H9 (cell line): ENCODE data around the gene CFAP157. TPM values are rescaled to one million over a fixed set of nuclear protein-coding genes. Genes with fewer than 3 reads are reported as not detected.

ENCODE experiments used
- DNase-seq: peaks from one replicate; pipeline ENCODE4 v3.0.0-alpha.2; 2017
- H2AFZ ChIP-seq: one replicate; pipeline ENCODE4 v1.6.1; 2013; ENCODE audit warnings: mild to moderate bottlenecking, low read length, control low read depth, moderate library complexity
- H2AK5ac ChIP-seq: 2 replicates; pipeline ENCODE4 v1.6.1; 2013; ENCODE audit warnings: low read length, control low read depth, mixed read lengths; ENCODE audit not compliant: insufficient read length
- H2BK120ac ChIP-seq: one replicate; pipeline ENCODE4 v1.6.1; 2013; ENCODE audit warnings: low read depth, mild to moderate bottlenecking, low read length, control low read depth, inconsistent platforms; ENCODE audit not compliant: poor library complexity, severe bottlenecking
- H2BK12ac ChIP-seq: 2 replicates; pipeline ENCODE4 v1.6.1; 2013; ENCODE audit warnings: low read length, control low read depth, mixed read lengths, low read depth; ENCODE audit not compliant: insufficient read length
- H2BK15ac ChIP-seq: 2 replicates; pipeline ENCODE4 v1.6.1; 2013; ENCODE audit warnings: low read depth, low read length, control low read depth
- H2BK20ac ChIP-seq: one replicate; pipeline ENCODE4 v1.6.1; 2013; ENCODE audit warnings: low read depth, mild to moderate bottlenecking, low read length, control low read depth, inconsistent platforms; ENCODE audit not compliant: poor library complexity, severe bottlenecking
- H2BK5ac ChIP-seq: 2 replicates; pipeline ENCODE4 v1.6.1; 2013; ENCODE audit warnings: low read length, control low read depth, mixed read lengths; ENCODE audit not compliant: insufficient read length
- H3K14ac ChIP-seq: 2 replicates; pipeline ENCODE4 v1.6.1; 2013; ENCODE audit warnings: low read length, control low read depth; ENCODE audit not compliant: insufficient read depth
- H3K18ac ChIP-seq: 2 replicates; pipeline ENCODE4 v1.6.1; 2013; ENCODE audit warnings: low read depth, mild to moderate bottlenecking, mixed read lengths, low read length, control low read depth; ENCODE audit not compliant: insufficient read length
- H3K23ac ChIP-seq: 2 replicates; pipeline ENCODE4 v1.6.1; 2013; ENCODE audit warnings: low read length, control low read depth, mixed read lengths, low read depth; ENCODE audit not compliant: insufficient read length
- H3K23me2 ChIP-seq: 2 replicates; pipeline ENCODE4 v1.6.1; 2013; ENCODE audit warnings: low read depth, mild to moderate bottlenecking, mixed read lengths, low read length, control low read depth; ENCODE audit not compliant: insufficient read length, poor library complexity, severe bottlenecking
- H3K27ac ChIP-seq: 2 replicates; pipeline ENCODE4 v1.5.1; 2013; ENCODE audit warnings: low read length, control low read depth, mixed read lengths, low read depth; ENCODE audit not compliant: insufficient read length
- H3K27me3 ChIP-seq: 2 replicates; pipeline ENCODE4 v1.6.1; 2013; ENCODE audit warnings: low read length, control low read depth, inconsistent platforms; ENCODE audit not compliant: insufficient read depth
- H3K4ac ChIP-seq: 2 replicates; pipeline ENCODE4 v1.6.1; 2013; ENCODE audit warnings: low read depth, mild to moderate bottlenecking, control low read depth, inconsistent platforms, low read length, moderate library complexity
- H3K4me1 ChIP-seq: 2 replicates; pipeline ENCODE4 v1.6.1; 2013; ENCODE audit warnings: low read length, control low read depth, inconsistent platforms; ENCODE audit not compliant: insufficient read depth
- H3K4me2 ChIP-seq: 2 replicates; pipeline ENCODE4 v1.6.1; 2013; ENCODE audit warnings: low read length, control low read depth, mixed read lengths; ENCODE audit not compliant: insufficient read length, insufficient read depth
- H3K56ac ChIP-seq: 2 replicates; pipeline ENCODE4 v1.6.1; 2013; ENCODE audit warnings: low read depth, mild to moderate bottlenecking, mixed read lengths, low read length, control low read depth; ENCODE audit not compliant: insufficient read length
- H3K79me1 ChIP-seq: 2 replicates; pipeline ENCODE4 v1.6.1; 2013; ENCODE audit warnings: low read depth, mild to moderate bottlenecking, moderate library complexity, low read length, control low read depth, inconsistent platforms; ENCODE audit not compliant: insufficient read depth, poor library complexity, severe bottlenecking
- H3K79me2 ChIP-seq: 2 replicates; pipeline ENCODE4 v1.6.1; 2013; ENCODE audit warnings: low read length, control low read depth, inconsistent platforms; ENCODE audit not compliant: insufficient read depth
- H3K9ac ChIP-seq: 2 replicates; pipeline ENCODE4 v1.6.1; 2013; ENCODE audit warnings: low read length, control low read depth, mixed read lengths; ENCODE audit not compliant: insufficient read length; ENCODE audit errors: extremely low read depth
- H3K9me3 ChIP-seq: one replicate; pipeline ENCODE4 v1.6.1; 2013; ENCODE audit warnings: low read depth, low read length, inconsistent platforms; ENCODE audit not compliant: control insufficient read depth
- H3T11ph ChIP-seq: one replicate; pipeline ENCODE4 v1.6.1; 2013; ENCODE audit warnings: mild to moderate bottlenecking, low read length, control low read depth, inconsistent platforms
- H4K20me1 ChIP-seq: one replicate; pipeline ENCODE4 v1.6.1; 2013; ENCODE audit not compliant: control insufficient read depth, insufficient read length, insufficient read depth
- H4K5ac ChIP-seq: 2 replicates; pipeline ENCODE4 v1.6.1; 2013; ENCODE audit warnings: low read depth, mild to moderate bottlenecking, mixed read lengths, low read length, control low read depth; ENCODE audit not compliant: insufficient read length
- H4K8ac ChIP-seq: replicated peaks from 2 replicates; pipeline ENCODE4 v1.6.1; 2013; ENCODE audit warnings: low read length, control low read depth, mixed read lengths, low read depth; ENCODE audit not compliant: insufficient read length
- H4K91ac ChIP-seq: 2 replicates; pipeline ENCODE4 v1.6.1; 2013; ENCODE audit warnings: low read depth, mild to moderate bottlenecking, moderate library complexity, mixed read lengths, low read length, control low read depth; ENCODE audit not compliant: insufficient read length
- H3K27ac Mint-ChIP-seq, 3 experiments: 2 replicates in 2 of 3; 3 replicates in 1 of 3; pipeline ENCODE4 v1.8.0; 2020 to 2021; ENCODE audit warnings: mixed read lengths in 3 of 3, mild to moderate bottlenecking in 1 of 3, moderate library complexity in 1 of 3
- H3K27me3 Mint-ChIP-seq: 2 replicates; pipeline ENCODE4 v1.8.0; 2021; ENCODE audit warnings: low read depth, mild to moderate bottlenecking, moderate library complexity, mixed read lengths
- H3K36me3 Mint-ChIP-seq, 3 experiments: 2 replicates in 2 of 3; 3 replicates in 1 of 3; pipeline ENCODE4 v1.8.0; 2020 to 2021; ENCODE audit warnings: low read depth in 3 of 3, mixed read lengths in 3 of 3; ENCODE audit not compliant: insufficient read depth in 1 of 3
- H3K4me1 Mint-ChIP-seq, 2 experiments: 2 replicates each; pipeline ENCODE4 v1.8.0; 2020; ENCODE audit warnings: mixed read lengths in 2 of 2
- H3K4me3 Mint-ChIP-seq, 2 experiments: 2 replicates in 1 of 2; 3 replicates in 1 of 2; pipeline ENCODE4 v1.8.0; 2020 to 2021; ENCODE audit warnings: mild to moderate bottlenecking in 2 of 2, mixed read lengths in 2 of 2, moderate library complexity in 1 of 2
- H3K9me3 Mint-ChIP-seq, 2 experiments: 2 replicates in 1 of 2; 3 replicates in 1 of 2; pipeline ENCODE4 v1.8.0; 2020; ENCODE audit warnings: mild to moderate bottlenecking in 2 of 2, mixed read lengths in 2 of 2, moderate library complexity in 1 of 2
- CTCF ChIP-seq: fragments of 200-600 bp; sonication (generic); conservative IDR thresholded peaks from 3 replicates; pipeline ENCODE4 v1.8.0; 2021; ENCODE audit warnings: antibody characterized with exemption, mild to moderate bottlenecking
- WGBS: extraction: QIAGEN DNeasy Blood & Tissue Kit; methylation state at CpG from one replicate; pipeline ENCODE4 v1.1.7; 2013; ENCODE audit warnings: missing lambda C conversion rate, low lambda C conversion rate, mixed read lengths; ENCODE audit not compliant: insufficient read length; ENCODE audit errors: extremely low coverage; 5-methylcytosine and 5-hydroxymethylcytosine counted together
- total RNA-seq: library from RNA; stranded (reverse); gene quantifications from 2 replicates; pipeline ENCODE4 v1.2.1, GENCODE V29; 2021

The CFAP157 gene
- total RNA-seq, 1 experiment from 2014 or later, result 0.22 TPM

GRCh38 chr9:127708952-127709587 lies 2.3 kb downstream of the CFAP157 start:
- no peak for TF ChIP-seq CTCF
- Histone ChIP-seq H3K56ac (no peak overlapping the region), H3K4ac (no peak overlapping the region), H3K4me2 (no peak overlapping the region), H2AFZ (no peak overlapping the region), H3K14ac (no peak overlapping the region), H4K5ac (no peak overlapping the region), H4K8ac (no peak overlapping the region), H3K27me3 (no peaks in the 10 kb centered on the region), H2BK15ac (no peak overlapping the region), H2BK5ac (no peak overlapping the region), H3K23me2 (no peaks in the 10 kb centered on the region), H2BK12ac (no peak overlapping the region), H3K79me2 (no peaks in the 10 kb centered on the region), H4K20me1 (no peaks in the 10 kb centered on the region), H3K23ac (no peak overlapping the region), H3K9me3 (no peaks in the 10 kb centered on the region), H2BK120ac (no peak overlapping the region), H2AK5ac (no peak overlapping the region), H3K4me1 (no peaks in the 10 kb centered on the region; the same call in 1 of the 2 replicates), H3K9ac (no peak overlapping the region), H4K91ac (no peak overlapping the region), H2BK20ac (no peak overlapping the region), H3K27ac (no peak overlapping the region), H3K18ac (no peak overlapping the region), H3K79me1 (no peaks in the 10 kb centered on the region), H3T11ph (no peak overlapping the region)
- Mint-ChIP-seq H3K27me3 (peaks cover 5% of the 10 kb centered on the region), H3K9me3 (peaks cover 0 to 2% of the 10 kb centered on the region in 2 experiments; a peak in 1 of 5 replicates), H3K4me1 (peaks cover 17 to 40% of the 10 kb centered on the region in 2 experiments), H3K27ac (no peak overlapping the region), H3K4me3 (no peak overlapping the region; a peak in 1 of 5 replicates), H3K36me3 (no peaks in the 10 kb centered on the region; a peak in 1 of 7 replicates)
- no CpG with 5 or more reads among the region's 8 CpGs for WGBS
- DNase-seq, result no peak
